ENCODE measurements around the gene PARD6G. TPM values are rescaled to one million over a fixed set of nuclear protein-coding genes. Genes with fewer than 3 reads are reported as not detected.
A peak's percentile ranks its signal among the peaks of the same experiment; 100 is the strongest.

Gene PARD6G
- total and polyA plus RNA-seq, 2 of the 13 experiments (the other 11 are each of a cell fraction or from before 2014, with no cell fraction given), result 3.6 to 7.4 TPM

DNA sequence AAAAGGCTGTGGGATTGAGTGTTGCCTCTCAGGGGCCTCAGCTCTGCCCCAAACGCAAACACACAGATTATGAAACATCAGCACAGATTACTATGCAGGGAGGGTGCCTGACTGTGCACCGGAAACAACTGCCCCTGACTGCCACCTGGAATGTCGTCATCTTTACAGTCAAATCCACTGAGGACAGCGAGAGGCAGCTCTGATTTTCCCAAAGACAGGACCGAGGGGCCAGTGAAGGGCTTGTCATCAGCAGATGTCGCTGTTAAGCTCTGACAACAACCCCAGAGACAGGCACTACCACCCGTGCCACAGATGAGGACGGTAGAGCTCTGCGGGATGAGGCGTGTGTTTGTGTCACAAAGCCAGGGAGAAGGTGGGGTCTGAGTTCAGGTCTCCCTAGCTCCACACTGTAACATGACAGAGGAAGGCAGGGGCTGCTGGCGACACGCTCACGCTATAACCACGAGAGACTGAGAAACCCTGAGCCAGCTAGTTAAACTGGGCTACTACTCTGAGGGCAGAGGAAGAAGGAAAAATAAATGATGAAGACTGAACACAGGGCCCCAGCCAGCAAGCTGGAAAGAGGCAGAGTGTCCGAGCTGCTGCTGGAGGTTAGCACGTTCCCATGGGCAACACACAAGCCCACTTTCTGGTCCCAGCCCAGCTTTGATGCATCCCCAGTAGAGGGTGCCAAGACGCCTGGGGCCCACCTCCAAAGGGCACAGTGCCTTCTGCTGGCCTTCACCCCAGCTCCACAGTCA, 47.0 kb downstream of the PARD6G start (continued):
- TF ChIP-seq, protein P1, sequence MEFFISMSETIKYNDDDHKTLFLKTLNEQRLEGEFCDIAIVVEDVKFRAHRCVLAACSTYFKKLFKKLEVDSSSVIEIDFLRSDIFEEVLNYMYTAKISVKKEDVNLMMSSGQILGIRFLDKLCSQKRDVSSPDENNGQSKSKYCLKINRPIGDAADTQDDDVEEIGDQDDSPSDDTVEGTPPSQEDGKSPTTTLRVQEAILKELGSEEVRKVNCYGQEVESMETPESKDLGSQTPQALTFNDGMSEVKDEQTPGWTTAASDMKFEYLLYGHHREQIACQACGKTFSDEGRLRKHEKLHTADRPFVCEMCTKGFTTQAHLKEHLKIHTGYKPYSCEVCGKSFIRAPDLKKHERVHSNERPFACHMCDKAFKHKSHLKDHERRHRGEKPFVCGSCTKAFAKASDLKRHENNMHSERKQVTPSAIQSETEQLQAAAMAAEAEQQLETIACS (CRISPR knock-in tag; IDR thresholded peaks at IDR 0.05), result 0 out of 2 replicates have a peak, but pooled peaks have one; percentile 29
- TF ChIP-seq ZBTB38 (CRISPR knock-in tag; IDR thresholded peaks at IDR 0.05), result 0 out of 2 replicates have a peak, but pooled peaks have one; percentile 44
- TF ChIP-seq ZNF460 (CRISPR knock-in tag; IDR thresholded peaks at IDR 0.05; ENCODE audit: borderline replicate concordance), result no peak
- TF ChIP-seq HNF4G (IDR thresholded peaks at IDR 0.05; ENCODE audit: borderline replicate concordance, low read depth, low read length), result no peak
- no peak for TF ChIP-seq HNF4G (CRISPR knock-in tag; IDR thresholded peaks at IDR 0.05; ENCODE audit: borderline replicate concordance, low read depth)
- TF ChIP-seq ZFP36L1 (CRISPR knock-in tag; IDR thresholded peaks at IDR 0.05), result no peak
- no peak for TF ChIP-seq ZSCAN12 (CRISPR knock-in tag; IDR thresholded peaks at IDR 0.05)
- no peak for TF ChIP-seq CHD2 (IDR thresholded peaks at IDR 0.05; ENCODE audit: low read depth, low read length)
- no peak for TF ChIP-seq MEIS1 (CRISPR knock-in tag; IDR thresholded peaks at IDR 0.05; ENCODE audit: borderline replicate concordance)
- peak; percentile 79; the same call in 1 of the 2 replicates for TF ChIP-seq CEBPB (IDR thresholded peaks at IDR 0.05; ENCODE audit: borderline replicate concordance, low read depth, low read length)
- peak in 1 of 2 experiments; percentile 27; a peak in 1 of 4 replicates for TF ChIP-seq EP300 (IDR thresholded peaks at IDR 0.05; ENCODE audit: low read depth in 2 of 2, low read length in 2 of 2)
- no peak for TF ChIP-seq EP300 (CRISPR knock-in tag; IDR thresholded peaks at IDR 0.05; ENCODE audit: borderline replicate concordance)
- no peak for TF ChIP-seq ZNF160 (CRISPR knock-in tag; IDR thresholded peaks at IDR 0.05)
- no peak for TF ChIP-seq ZNF790 (CRISPR knock-in tag; IDR thresholded peaks at IDR 0.05; ENCODE audit: borderline replicate concordance)
- TF ChIP-seq HOXA3 (CRISPR knock-in tag; IDR thresholded peaks at IDR 0.05), result peak; percentile 44; the same call in 1 of the 2 replicates
- no peak for TF ChIP-seq ZNF549 (CRISPR knock-in tag; IDR thresholded peaks at IDR 0.05)
- peak; percentile 56; the same call in 1 of the 2 replicates for TF ChIP-seq MEIS2 (CRISPR knock-in tag; IDR thresholded peaks at IDR 0.05)
- no peak for TF ChIP-seq KLF16 (CRISPR knock-in tag; IDR thresholded peaks at IDR 0.05)
- no peak for TF ChIP-seq BORCS8-MEF2B (CRISPR knock-in tag; IDR thresholded peaks at IDR 0.05)
- TF ChIP-seq STAG1 (CRISPR knock-in tag; IDR thresholded peaks at IDR 0.05), result peak; percentile 80
- TF ChIP-seq IKZF4 (CRISPR knock-in tag; IDR thresholded peaks at IDR 0.05; ENCODE audit: borderline replicate concordance, low read depth, not compliant biosample characterization), result no peak
- no peak for TF ChIP-seq ZNF776 (CRISPR knock-in tag; IDR thresholded peaks at IDR 0.05)
- TF ChIP-seq ZNF563 (CRISPR knock-in tag; IDR thresholded peaks at IDR 0.05), result no peak
- TF ChIP-seq, protein P2, sequence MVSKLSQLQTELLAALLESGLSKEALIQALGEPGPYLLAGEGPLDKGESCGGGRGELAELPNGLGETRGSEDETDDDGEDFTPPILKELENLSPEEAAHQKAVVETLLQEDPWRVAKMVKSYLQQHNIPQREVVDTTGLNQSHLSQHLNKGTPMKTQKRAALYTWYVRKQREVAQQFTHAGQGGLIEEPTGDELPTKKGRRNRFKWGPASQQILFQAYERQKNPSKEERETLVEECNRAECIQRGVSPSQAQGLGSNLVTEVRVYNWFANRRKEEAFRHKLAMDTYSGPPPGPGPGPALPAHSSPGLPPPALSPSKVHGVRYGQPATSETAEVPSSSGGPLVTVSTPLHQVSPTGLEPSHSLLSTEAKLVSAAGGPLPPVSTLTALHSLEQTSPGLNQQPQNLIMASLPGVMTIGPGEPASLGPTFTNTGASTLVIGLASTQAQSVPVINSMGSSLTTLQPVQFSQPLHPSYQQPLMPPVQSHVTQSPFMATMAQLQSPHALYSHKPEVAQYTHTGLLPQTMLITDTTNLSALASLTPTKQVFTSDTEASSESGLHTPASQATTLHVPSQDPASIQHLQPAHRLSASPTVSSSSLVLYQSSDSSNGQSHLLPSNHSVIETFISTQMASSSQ (IDR thresholded peaks at IDR 0.05; ENCODE audit: low read depth), result no peak
- TF ChIP-seq, protein P2 (CRISPR knock-in tag; IDR thresholded peaks at IDR 0.05; ENCODE audit: borderline replicate concordance), result no peak
- TF ChIP-seq XBP1 (CRISPR knock-in tag; IDR thresholded peaks at IDR 0.05), result 0 out of 2 replicates have a peak, but pooled peaks have one; percentile 23
- TF ChIP-seq CENPX (CRISPR knock-in tag; IDR thresholded peaks at IDR 0.05), result no peak

Data from HepG2 (cell line).